Measurements from ENCODE around the gene FGFRL1.

- TF ChIP-seq EZH2 (IDR thresholded peaks at IDR 0.05) (no peak), POLR2AphosphoS5 (IDR thresholded peaks at IDR 0.05; ENCODE audit: borderline replicate concordance, low read depth, low read length) (no peak), FOXP2 (optimal IDR thresholded peaks at IDR 0.05; ENCODE audit: control extremely low read depth, extremely low read length, insufficient read depth) (no peak)
These were observed 27.6 kb downstream of the FGFRL1 start for GRCh38 chr4:1038948-1039492.

Measured in SK-N-MC (cell line).